Measurements from ENCODE around the gene ZNF254.

DNA sequence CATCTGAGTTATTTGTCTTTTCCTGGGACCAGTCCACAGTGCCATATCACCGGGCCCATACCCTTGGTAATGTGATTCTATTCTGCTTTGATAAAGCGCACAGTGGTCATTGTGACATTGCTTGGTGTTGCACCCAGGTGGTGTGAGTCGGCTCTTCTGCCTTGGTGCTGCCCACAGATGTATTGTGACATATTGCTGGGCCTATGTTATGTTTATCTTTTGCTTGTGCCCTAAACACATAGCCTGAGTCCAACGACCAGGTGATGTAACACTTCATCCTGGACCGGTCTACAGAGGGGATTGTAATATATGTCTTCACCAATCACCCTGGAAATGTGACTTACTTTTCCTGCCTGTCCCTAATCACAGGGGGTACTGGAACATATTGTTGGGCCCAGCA lies 23.7 kb upstream of the ZNF254 start:
- TF ChIP-seq KLF16 (tag by site-specific recombination; IDR thresholded peaks at IDR 0.05): no peak
- TF ChIP-seq, protein P1, sequence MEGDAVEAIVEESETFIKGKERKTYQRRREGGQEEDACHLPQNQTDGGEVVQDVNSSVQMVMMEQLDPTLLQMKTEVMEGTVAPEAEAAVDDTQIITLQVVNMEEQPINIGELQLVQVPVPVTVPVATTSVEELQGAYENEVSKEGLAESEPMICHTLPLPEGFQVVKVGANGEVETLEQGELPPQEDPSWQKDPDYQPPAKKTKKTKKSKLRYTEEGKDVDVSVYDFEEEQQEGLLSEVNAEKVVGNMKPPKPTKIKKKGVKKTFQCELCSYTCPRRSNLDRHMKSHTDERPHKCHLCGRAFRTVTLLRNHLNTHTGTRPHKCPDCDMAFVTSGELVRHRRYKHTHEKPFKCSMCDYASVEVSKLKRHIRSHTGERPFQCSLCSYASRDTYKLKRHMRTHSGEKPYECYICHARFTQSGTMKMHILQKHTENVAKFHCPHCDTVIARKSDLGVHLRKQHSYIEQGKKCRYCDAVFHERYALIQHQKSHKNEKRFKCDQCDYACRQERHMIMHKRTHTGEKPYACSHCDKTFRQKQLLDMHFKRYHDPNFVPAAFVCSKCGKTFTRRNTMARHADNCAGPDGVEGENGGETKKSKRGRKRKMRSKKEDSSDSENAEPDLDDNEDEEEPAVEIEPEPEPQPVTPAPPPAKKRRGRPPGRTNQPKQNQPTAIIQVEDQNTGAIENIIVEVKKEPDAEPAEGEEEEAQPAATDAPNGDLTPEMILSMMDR (tag by site-specific recombination; IDR thresholded peaks at IDR 0.05): no peak
- TF ChIP-seq, protein P2, sequence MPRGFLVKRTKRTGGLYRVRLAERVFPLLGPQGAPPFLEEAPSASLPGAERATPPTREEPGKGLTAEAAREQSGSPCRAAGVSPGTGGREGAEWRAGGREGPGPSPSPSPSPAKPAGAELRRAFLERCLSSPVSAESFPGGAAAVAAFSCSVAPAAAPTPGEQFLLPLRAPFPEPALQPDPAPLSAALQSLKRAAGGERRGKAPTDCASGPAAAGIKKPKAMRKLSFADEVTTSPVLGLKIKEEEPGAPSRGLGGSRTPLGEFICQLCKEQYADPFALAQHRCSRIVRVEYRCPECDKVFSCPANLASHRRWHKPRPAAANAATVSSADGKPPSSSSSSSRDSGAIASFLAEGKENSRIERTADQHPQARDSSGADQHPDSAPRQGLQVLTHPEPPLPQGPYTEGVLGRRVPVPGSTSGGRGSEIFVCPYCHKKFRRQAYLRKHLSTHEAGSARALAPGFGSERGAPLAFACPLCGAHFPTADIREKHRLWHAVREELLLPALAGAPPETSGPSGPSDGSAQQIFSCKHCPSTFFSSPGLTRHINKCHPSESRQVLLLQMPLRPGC (tag by site-specific recombination; IDR thresholded peaks at IDR 0.05): no peak
- no peak for TF ChIP-seq ZNF16 (tag by site-specific recombination; IDR thresholded peaks at IDR 0.05; ENCODE audit: low read depth)
- TF ChIP-seq PRDM1 (tag by site-specific recombination; IDR thresholded peaks at IDR 0.05): no peak
- no peak for TF ChIP-seq ZNF664 (tag by site-specific recombination; IDR thresholded peaks at IDR 0.05)
